IMR-90 (cell line): ENCODE data around the gene FCN1. TPM values are rescaled to one million over a fixed set of nuclear protein-coding genes. Genes with fewer than 3 reads are reported as not detected.

ENCODE experiments used
- ATAC-seq: fragments of 200-7000 bp; cut with Tn5 transposase; 2 replicates; pipeline ENCODE4 v1.9.1; 2020; ENCODE audit warnings: low read depth, mild to moderate bottlenecking, moderate library complexity
- BruUV-seq: library from RNA; stranded (reverse); fragments of 400-500 nt; replicated peaks from 2 replicates; lab custom pipeline; 2021; lab: Mats Ljungman, UMichigan
- CTCF ChIA-PET: fragments of 300-600 bp; formaldehyde crosslinking; extraction: SDS; loops from one replicate; lab custom pipeline; 2021; ENCODE audit warnings: antibody characterized with exemption; lab: Yijun Ruan, JAX
- POLR2A ChIA-PET: fragments of 300-600 bp; sonication (Branson Sonifier 250); formaldehyde crosslinking; loops from one replicate; lab custom pipeline; 2022; ENCODE audit warnings: antibody characterized with exemption; ENCODE audit not compliant: unreplicated experiment; lab: Charles Lee
- DNase-seq: peaks from one replicate; pipeline ENCODE4 v3.0.0; 2013
- H2AFZ ChIP-seq: replicated peaks from 2 replicates; pipeline ENCODE3; 2013; ENCODE audit warnings: low read length, mild to moderate bottlenecking; ENCODE audit not compliant: poor library complexity
- H2AK5ac ChIP-seq: 2 replicates; pipeline ENCODE4 v1.6.1; 2013; ENCODE audit warnings: low read depth, low read length, inconsistent platforms
- H2AK9ac ChIP-seq: replicated peaks from 2 replicates; pipeline ENCODE3; 2013; ENCODE audit warnings: mild to moderate bottlenecking, low read depth, low read length, moderate library complexity; ENCODE audit not compliant: poor library complexity
- H2BK120ac ChIP-seq: 2 replicates; pipeline ENCODE4 v1.6.1; 2013; ENCODE audit warnings: low read depth, low read length, inconsistent platforms
- H2BK15ac ChIP-seq: 3 replicates; pipeline ENCODE4 v1.6.1; 2013; ENCODE audit warnings: low read depth, low read length, inconsistent platforms
- H2BK20ac ChIP-seq: 2 replicates; pipeline ENCODE4 v1.6.1; 2013; ENCODE audit warnings: low read depth, mild to moderate bottlenecking, inconsistent platforms, low read length, moderate library complexity
- H2BK5ac ChIP-seq: 2 replicates; pipeline ENCODE4 v1.6.1; 2013; ENCODE audit warnings: mild to moderate bottlenecking, low read depth, low read length, inconsistent platforms; ENCODE audit not compliant: poor library complexity, severe bottlenecking
- H3K14ac ChIP-seq: replicated peaks from 2 replicates; pipeline ENCODE4 v1.6.1; 2013; ENCODE audit warnings: low read depth, low read length, inconsistent platforms
- H3K18ac ChIP-seq: 2 replicates; pipeline ENCODE4 v1.6.1; 2013; ENCODE audit warnings: low read depth, low read length, control low read depth
- H3K23ac ChIP-seq: 2 replicates; pipeline ENCODE4 v1.6.1; 2013; ENCODE audit warnings: low read depth, low read length, inconsistent platforms
- H3K27ac ChIP-seq: 2 replicates; pipeline ENCODE4 v1.5.1; 2013; ENCODE audit warnings: mild to moderate bottlenecking, control low read depth, low read length; ENCODE audit not compliant: insufficient read depth
- H3K27me3 ChIP-seq: 2 replicates; pipeline ENCODE4 v1.6.1; 2013; ENCODE audit warnings: low read length; ENCODE audit not compliant: control insufficient read depth, insufficient read depth
- H3K36me3 ChIP-seq: 2 replicates; pipeline ENCODE4 v1.6.1; 2013; ENCODE audit warnings: low read length, mixed read lengths; ENCODE audit not compliant: control insufficient read depth, insufficient read depth
- H3K4ac ChIP-seq: 2 replicates; pipeline ENCODE4 v1.6.1; 2013; ENCODE audit warnings: low read depth, low read length, inconsistent platforms
- H3K4me1 ChIP-seq: 2 replicates; pipeline ENCODE4 v1.6.1; 2013; ENCODE audit warnings: low read length, mixed read lengths; ENCODE audit not compliant: control insufficient read depth, insufficient read depth
- H3K4me2 ChIP-seq: 2 replicates; pipeline ENCODE4 v1.6.1; 2013; ENCODE audit warnings: low read depth, mild to moderate bottlenecking, control low read depth, low read length, moderate library complexity
- H3K4me3 ChIP-seq: 2 replicates; pipeline ENCODE4 v1.5.1; 2013; ENCODE audit warnings: low read depth, mild to moderate bottlenecking, control low read depth, low read length, moderate library complexity; ENCODE audit not compliant: insufficient read depth
- H3K56ac ChIP-seq: 2 replicates; pipeline ENCODE4 v1.6.1; 2013; ENCODE audit warnings: low read length, inconsistent platforms; ENCODE audit not compliant: insufficient read depth; ENCODE audit errors: extremely low read depth
- H3K79me1 ChIP-seq, 2 experiments: 2 replicates each; pipeline ENCODE4 v1.6.1; 2013; ENCODE audit warnings: low read length in 2 of 2, inconsistent platforms in 1 of 2, low read depth in 1 of 2
- H3K9ac ChIP-seq: 2 replicates; pipeline ENCODE4 v1.6.1; 2013; ENCODE audit warnings: low read depth, low read length, control low read depth
- H3K9me1 ChIP-seq: 2 replicates; pipeline ENCODE4 v1.6.1; 2013; ENCODE audit warnings: low read length, inconsistent platforms; ENCODE audit not compliant: insufficient read depth
- H3K9me3 ChIP-seq: 2 replicates; pipeline ENCODE4 v1.6.1; 2013; ENCODE audit warnings: low read length; ENCODE audit not compliant: control insufficient read depth, insufficient read depth
- H4K20me1 ChIP-seq: 2 replicates; pipeline ENCODE4 v1.6.1; 2013; ENCODE audit warnings: low read length, inconsistent platforms; ENCODE audit not compliant: insufficient read depth
- H4K5ac ChIP-seq: 2 replicates; pipeline ENCODE4 v1.6.1; 2013; ENCODE audit warnings: mild to moderate bottlenecking, low read depth, low read length, control low read depth
- H4K8ac ChIP-seq, 2 experiments: 2 replicates each; pipeline ENCODE4 v1.6.1; 2013; ENCODE audit warnings: low read depth in 2 of 2, low read length in 2 of 2, control low read depth in 1 of 2, inconsistent platforms in 1 of 2
- H4K91ac ChIP-seq: 2 replicates; pipeline ENCODE4 v1.6.1; 2013; ENCODE audit warnings: low read depth, low read length, inconsistent platforms; ENCODE audit not compliant: insufficient read depth
- BHLHE40 ChIP-seq: fragments of 150-350 bp; IDR thresholded peaks from 2 replicates; pipeline ENCODE4 v1.6.1; 2016; ENCODE audit warnings: mild to moderate bottlenecking, low read depth, low read length
- MAFK ChIP-seq: IDR thresholded peaks from 2 replicates; pipeline ENCODE4 v1.6.1; 2012; ENCODE audit warnings: low read depth, low read length, improper control_type of control experiment
- MAZ ChIP-seq: IDR thresholded peaks from 2 replicates; pipeline ENCODE4 v1.6.1; 2012; ENCODE audit warnings: low read depth, mild to moderate bottlenecking, low read length, improper control_type of control experiment, moderate library complexity, borderline replicate concordance
- NFE2L2 ChIP-seq: fragments of 150-350 bp; IDR thresholded peaks from 2 replicates; pipeline ENCODE4 v1.6.1; 2016; ENCODE audit warnings: low read depth, mild to moderate bottlenecking, low read length
- RFX5 ChIP-seq: IDR thresholded peaks from 2 replicates; pipeline ENCODE4 v1.8.0; 2012; ENCODE audit warnings: low read depth, mild to moderate bottlenecking, low read length, moderate library complexity
- SMC3 ChIP-seq: fragments of 150-350 bp; IDR thresholded peaks from 2 replicates; pipeline ENCODE4 v1.6.1; 2016; ENCODE audit warnings: low read depth, mild to moderate bottlenecking, antibody characterized with exemption, low read length, moderate library complexity
- WGBS, 2 experiments: methylation state at CpG; one replicate each; pipeline versions ENCODE4 v1.1.5 to v1.1.7; 2013; ENCODE audit warnings: missing lambda C conversion rate in 2 of 2; ENCODE audit not compliant: insufficient read length in 1 of 2; ENCODE audit errors: extremely low coverage in 2 of 2; 5-methylcytosine and 5-hydroxymethylcytosine counted together
- dilution Hi-C: fragments of 300-500 bp; cut with HindIII; formaldehyde crosslinking; loops from one replicate; pipeline ENCODE4 v1.14.3; 2018; ENCODE audit warnings: low sequenced_read_pairs; ENCODE audit not compliant: unreplicated experiment
- in situ Hi-C: fragments of 300-500 bp; cut with MboI; formaldehyde crosslinking; loops from 3 replicates; pipeline ENCODE4 v1.14.3; 2019; ENCODE audit warnings: low sequenced_read_pairs, inconsistent platforms, mixed read lengths
- intact Hi-C: fragments of 100-400 bp; cut with micrococcal nuclease; formaldehyde crosslinking; loops from 2 replicates; pipeline ENCODE4 v1.10.0; 2022
- polyA plus RNA-seq, 3 experiments: library from polyadenylated mRNA; depleted of rRNA; stranded (reverse); fragments of >200 nt; gene quantifications; 2 replicates each; pipeline ENCODE4 v1.2.3, GENCODE V29; 2012; ENCODE audit warnings: low replicate concordance in 1 of 3
- total RNA-seq: library from RNA; depleted of rRNA; stranded (reverse); fragments of >200 nt; gene quantifications from 2 replicates; pipeline ENCODE4 v1.2.3, GENCODE V29; 2012
- TF ChIP-seq, protein P1 (sequence below): conservative IDR thresholded peaks from 2 replicates; pipeline ENCODE4 v1.5.1; 2012; ENCODE audit warnings: mild to moderate bottlenecking, low read depth, low read length, improper control_type of control experiment
- TF ChIP-seq, protein P2 (sequence below): fragments of 150-350 bp; IDR thresholded peaks from 2 replicates; pipeline ENCODE4 v1.6.1; 2017; ENCODE audit warnings: mild to moderate bottlenecking, antibody characterized with exemption, low read length, low read depth
- TF ChIP-seq, protein P3 (sequence below): fragments of 150-350 bp; IDR thresholded peaks from 2 replicates; pipeline ENCODE4 v1.6.1; 2016; ENCODE audit warnings: low read depth, mild to moderate bottlenecking, low read length, moderate library complexity, borderline replicate concordance

FCN1 gene
- total and polyA plus RNA-seq, 2 of the 4 experiments (the other 2 are of a cell fraction), result not detected

DNA sequence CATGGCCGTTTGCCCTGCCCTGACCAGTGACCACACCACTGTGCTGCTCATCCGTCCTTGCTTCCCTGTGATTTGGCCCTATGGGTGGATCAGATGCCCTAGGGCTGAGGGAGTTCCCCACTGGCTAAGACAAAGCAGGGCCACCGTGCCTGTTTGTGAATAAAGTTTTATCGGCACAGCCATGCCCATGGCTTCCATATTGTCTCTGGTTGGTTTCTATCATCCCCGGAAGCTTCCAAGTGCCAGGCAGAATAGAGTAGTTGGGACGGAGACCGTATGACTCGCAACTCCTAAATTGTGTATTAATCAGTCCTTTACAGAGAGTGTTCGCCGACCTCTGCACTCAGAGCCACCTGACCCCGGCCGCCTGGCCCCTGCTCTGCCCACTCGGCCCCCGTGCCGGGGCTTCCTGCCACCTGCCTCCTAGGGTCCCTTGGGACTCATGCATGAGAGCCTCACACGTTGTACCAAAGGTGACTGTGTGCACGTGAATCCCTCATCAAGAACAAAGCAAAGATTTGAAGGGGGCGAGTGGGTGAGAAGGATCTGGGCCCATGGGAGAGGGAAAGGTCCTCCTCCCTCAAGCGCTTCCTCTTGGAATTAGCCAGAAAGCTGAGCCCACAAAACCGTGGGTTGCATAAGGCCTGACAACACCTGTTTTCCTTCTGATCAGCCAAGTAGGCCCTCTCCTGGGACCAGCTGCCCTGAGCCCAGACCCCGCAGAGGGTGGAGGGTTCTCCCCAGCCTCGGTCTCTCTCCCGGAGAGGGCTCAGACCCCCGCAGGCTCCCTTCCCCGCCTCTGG, 48.8 kb downstream of the FCN1 start (continued):
- TF ChIP-seq BHLHE40, result no peak

DNA sequence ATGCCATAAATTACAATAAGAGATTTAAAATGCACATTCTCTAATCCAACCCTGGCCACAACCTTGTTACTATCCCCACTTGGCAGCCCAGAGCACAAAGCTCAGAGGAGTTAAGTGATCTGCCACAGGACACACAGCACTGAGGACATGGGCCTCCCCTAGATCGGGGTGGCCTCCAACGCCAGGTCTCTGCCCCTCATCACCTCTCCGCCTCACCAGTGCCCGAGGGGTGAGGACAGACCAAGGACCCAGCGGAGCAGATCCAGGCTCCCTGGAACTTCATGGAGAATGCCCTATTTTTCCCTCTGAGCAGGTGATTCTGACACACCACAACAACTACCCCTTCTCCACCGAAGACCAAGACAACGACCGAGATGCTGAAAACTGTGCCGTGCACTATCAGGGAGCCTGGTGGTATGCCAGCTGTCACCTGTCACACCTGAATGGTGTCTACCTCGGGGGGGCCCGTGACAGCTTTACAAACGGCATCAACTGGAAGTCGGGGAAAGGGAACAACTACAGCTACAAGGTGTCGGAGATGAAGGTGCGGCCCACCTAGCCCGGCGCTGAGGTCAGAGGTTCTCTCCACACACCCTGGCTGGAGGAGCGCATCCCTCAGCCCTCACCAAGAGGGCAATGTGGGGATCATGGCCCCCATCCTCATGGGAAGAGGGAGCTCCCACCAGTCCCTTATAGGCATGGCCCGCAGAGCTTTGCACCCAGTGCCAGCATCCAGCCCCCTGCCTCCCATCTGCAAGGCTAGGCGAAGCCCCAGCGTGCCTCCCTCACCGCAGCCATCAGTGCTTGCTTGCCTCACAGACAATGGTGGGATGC, 49.6 kb downstream of the FCN1 start:
- Histone ChIP-seq H2BK120ac (no peak overlapping the region), H4K91ac (no peak overlapping the region), H2BK20ac (no peak overlapping the region), H2AK9ac (no peak overlapping the region), H3K4me3 (no peak overlapping the region), H4K20me1 (no peaks in the 10 kb centered on the region), H3K23ac (no peak overlapping the region), H3K4me1 (peaks cover 7% of the 10 kb centered on the region; the same call in 1 of the 2 replicates), H3K27me3 (no peaks in the 10 kb centered on the region; the same call in 1 of the 2 replicates), H2BK5ac (no peak overlapping the region), H3K4me2 (no peak overlapping the region), H2AFZ (no peak overlapping the region), H3K14ac (no peak overlapping the region), H3K9me1 (no peaks in the 10 kb centered on the region), H3K79me1 (no peaks in the 10 kb centered on the region), H3K27ac (no peak overlapping the region), H3K9me3 (no peaks in the 10 kb centered on the region), H3K18ac (no peak overlapping the region), H3K9ac (no peak overlapping the region), H3K4ac (no peak overlapping the region), H2BK15ac (no peak overlapping the region), H4K8ac (no peak overlapping the region), H3K56ac (no peak overlapping the region), H2AK5ac (peak overlapping the region; percentile 6; the same call in 1 of the 2 replicates), H4K5ac (no peak overlapping the region), H3K36me3 (no peaks in the 10 kb centered on the region)
- dilution Hi-C loops, result no loop called here
- intact Hi-C loops, result no loop called here
- in situ Hi-C loops, result no loop called here
- TF ChIP-seq MAFK (no peak), NFE2L2 (no peak), SMC3 (no peak), MAZ (no peak), RFX5 (no peak)
- TF ChIP-seq, protein P1, sequence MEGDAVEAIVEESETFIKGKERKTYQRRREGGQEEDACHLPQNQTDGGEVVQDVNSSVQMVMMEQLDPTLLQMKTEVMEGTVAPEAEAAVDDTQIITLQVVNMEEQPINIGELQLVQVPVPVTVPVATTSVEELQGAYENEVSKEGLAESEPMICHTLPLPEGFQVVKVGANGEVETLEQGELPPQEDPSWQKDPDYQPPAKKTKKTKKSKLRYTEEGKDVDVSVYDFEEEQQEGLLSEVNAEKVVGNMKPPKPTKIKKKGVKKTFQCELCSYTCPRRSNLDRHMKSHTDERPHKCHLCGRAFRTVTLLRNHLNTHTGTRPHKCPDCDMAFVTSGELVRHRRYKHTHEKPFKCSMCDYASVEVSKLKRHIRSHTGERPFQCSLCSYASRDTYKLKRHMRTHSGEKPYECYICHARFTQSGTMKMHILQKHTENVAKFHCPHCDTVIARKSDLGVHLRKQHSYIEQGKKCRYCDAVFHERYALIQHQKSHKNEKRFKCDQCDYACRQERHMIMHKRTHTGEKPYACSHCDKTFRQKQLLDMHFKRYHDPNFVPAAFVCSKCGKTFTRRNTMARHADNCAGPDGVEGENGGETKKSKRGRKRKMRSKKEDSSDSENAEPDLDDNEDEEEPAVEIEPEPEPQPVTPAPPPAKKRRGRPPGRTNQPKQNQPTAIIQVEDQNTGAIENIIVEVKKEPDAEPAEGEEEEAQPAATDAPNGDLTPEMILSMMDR, result no peak
- TF ChIP-seq, protein P2, sequence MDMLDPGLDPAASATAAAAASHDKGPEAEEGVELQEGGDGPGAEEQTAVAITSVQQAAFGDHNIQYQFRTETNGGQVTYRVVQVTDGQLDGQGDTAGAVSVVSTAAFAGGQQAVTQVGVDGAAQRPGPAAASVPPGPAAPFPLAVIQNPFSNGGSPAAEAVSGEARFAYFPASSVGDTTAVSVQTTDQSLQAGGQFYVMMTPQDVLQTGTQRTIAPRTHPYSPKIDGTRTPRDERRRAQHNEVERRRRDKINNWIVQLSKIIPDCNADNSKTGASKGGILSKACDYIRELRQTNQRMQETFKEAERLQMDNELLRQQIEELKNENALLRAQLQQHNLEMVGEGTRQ, result no peak
- TF ChIP-seq, protein P3, sequence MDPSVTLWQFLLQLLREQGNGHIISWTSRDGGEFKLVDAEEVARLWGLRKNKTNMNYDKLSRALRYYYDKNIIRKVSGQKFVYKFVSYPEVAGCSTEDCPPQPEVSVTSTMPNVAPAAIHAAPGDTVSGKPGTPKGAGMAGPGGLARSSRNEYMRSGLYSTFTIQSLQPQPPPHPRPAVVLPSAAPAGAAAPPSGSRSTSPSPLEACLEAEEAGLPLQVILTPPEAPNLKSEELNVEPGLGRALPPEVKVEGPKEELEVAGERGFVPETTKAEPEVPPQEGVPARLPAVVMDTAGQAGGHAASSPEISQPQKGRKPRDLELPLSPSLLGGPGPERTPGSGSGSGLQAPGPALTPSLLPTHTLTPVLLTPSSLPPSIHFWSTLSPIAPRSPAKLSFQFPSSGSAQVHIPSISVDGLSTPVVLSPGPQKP, result no peak
- WGBS, 2 experiments, result 91% methylated on average over 5 of the region's 22 CpGs; no CpG with 5 or more reads in 1 of the 2 experiments
- ChIA-PET POLR2A (no interaction called here), CTCF (no interaction called here)
- DNase-seq, result no peak
- BruUV-seq, result no TSS peak
- ATAC-seq, result no peak
